Trophoblast cell (in vitro differentiated cells and primary cell): ENCODE data around the gene NR3C1.

Source experiments
- DNase-seq, 2 donors: peaks; one replicate each; pipeline ENCODE4 v3.0.0-alpha.2; 2016
- H2AFZ ChIP-seq: 2 replicates; pipeline ENCODE4 v1.6.1; 2013; ENCODE audit warnings: low read length, moderate library complexity, mild to moderate bottlenecking; ENCODE audit not compliant: insufficient read depth, poor library complexity
- H2AK5ac ChIP-seq: 2 replicates; pipeline ENCODE4 v1.6.1; 2013; ENCODE audit warnings: mild to moderate bottlenecking, low read length
- H2BK120ac ChIP-seq: 2 replicates; pipeline ENCODE4 v1.6.1; 2013; ENCODE audit warnings: low read length, mild to moderate bottlenecking, moderate library complexity; ENCODE audit not compliant: insufficient read depth, poor library complexity
- H2BK12ac ChIP-seq: 2 replicates; pipeline ENCODE4 v1.6.1; 2013; ENCODE audit warnings: mild to moderate bottlenecking, low read length, moderate library complexity
- H2BK5ac ChIP-seq: 2 replicates; pipeline ENCODE4 v1.6.1; 2013; ENCODE audit warnings: low read length, low read depth, moderate library complexity, mild to moderate bottlenecking; ENCODE audit not compliant: poor library complexity
- H3K14ac ChIP-seq: 2 replicates; pipeline ENCODE4 v1.6.1; 2013; ENCODE audit warnings: mild to moderate bottlenecking, low read length
- H3K18ac ChIP-seq: 2 replicates; pipeline ENCODE4 v1.6.1; 2013; ENCODE audit warnings: mild to moderate bottlenecking, low read length
- H3K23ac ChIP-seq: 2 replicates; pipeline ENCODE4 v1.6.1; 2013; ENCODE audit warnings: low read length
- H3K27ac ChIP-seq: 2 replicates; pipeline ENCODE4 v1.5.1; 2013; ENCODE audit warnings: low read depth, mild to moderate bottlenecking, inconsistent platforms, low read length, moderate library complexity
- H3K27me3 ChIP-seq: 2 replicates; pipeline ENCODE4 v1.6.1; 2013; ENCODE audit warnings: inconsistent platforms, mild to moderate bottlenecking, low read length, moderate library complexity; ENCODE audit not compliant: insufficient read depth
- H3K36me3 ChIP-seq, 2 experiments: 1 replicate in 1 of 2; 2 replicates in 1 of 2; pipeline ENCODE4 v1.6.1; 2013; ENCODE audit warnings: low read length in 2 of 2, mild to moderate bottlenecking in 2 of 2, moderate library complexity in 1 of 2; ENCODE audit not compliant: insufficient read depth in 2 of 2, control insufficient read depth in 1 of 2
- H3K4ac ChIP-seq: 2 replicates; pipeline ENCODE4 v1.6.1; 2013; ENCODE audit warnings: low read depth, mild to moderate bottlenecking, low read length, moderate library complexity
- H3K4me1 ChIP-seq, 2 experiments: 1 replicate in 1 of 2; 2 replicates in 1 of 2; pipeline ENCODE4 v1.6.1; 2013; ENCODE audit warnings: low read length in 2 of 2, mild to moderate bottlenecking in 2 of 2, moderate library complexity in 1 of 2; ENCODE audit not compliant: insufficient read depth in 2 of 2, control insufficient read depth in 1 of 2
- H3K4me2 ChIP-seq: 2 replicates; pipeline ENCODE4 v1.6.1; 2013; ENCODE audit warnings: inconsistent platforms, mild to moderate bottlenecking, low read length, moderate library complexity
- H3K4me3 ChIP-seq: 2 replicates; pipeline ENCODE4 v1.5.1; 2013; ENCODE audit warnings: mild to moderate bottlenecking, low read depth, low read length, inconsistent platforms
- H3K79me1 ChIP-seq: one replicate; pipeline ENCODE4 v1.6.1; 2013; ENCODE audit warnings: low read length
- H3K79me2 ChIP-seq: 2 replicates; pipeline ENCODE4 v1.6.1; 2013; ENCODE audit warnings: low read length, mild to moderate bottlenecking; ENCODE audit not compliant: control insufficient read depth, insufficient read depth, poor library complexity
- H3K9ac ChIP-seq: 2 replicates; pipeline ENCODE4 v1.6.1; 2013; ENCODE audit warnings: mild to moderate bottlenecking, low read length
- H3K9me3 ChIP-seq: 2 replicates; pipeline ENCODE4 v1.6.1; 2013; ENCODE audit warnings: low read depth, mild to moderate bottlenecking, control low read depth, inconsistent platforms, low read length; ENCODE audit not compliant: insufficient read depth
- H4K12ac ChIP-seq: 2 replicates; pipeline ENCODE4 v1.6.1; 2013; ENCODE audit warnings: low read depth, mild to moderate bottlenecking, low read length, moderate library complexity
- H4K8ac ChIP-seq: 2 replicates; pipeline ENCODE4 v1.6.1; 2013; ENCODE audit warnings: low read depth, mild to moderate bottlenecking, low read length, moderate library complexity
- H4K91ac ChIP-seq: one replicate; pipeline ENCODE4 v1.6.1; 2013; ENCODE audit warnings: low read depth, mild to moderate bottlenecking, low read length, moderate library complexity
- WGBS: extraction: QIAGEN DNeasy Blood & Tissue Kit; methylation state at CpG from one replicate; pipeline ENCODE4 v1.1.7; 2013; ENCODE audit warnings: missing lambda C conversion rate; ENCODE audit not compliant: insufficient read length, insufficient coverage; ENCODE audit errors: extremely low coverage; 5-methylcytosine and 5-hydroxymethylcytosine counted together

NR3C1 gene

GRCh38 chr5:143434261-143435209 is 31.0 kb upstream of the NR3C1 start:
- Histone ChIP-seq H2BK5ac (no peak overlapping the region), H4K8ac (no peak overlapping the region), H3K79me2 (no peaks in the 10 kb centered on the region), H4K91ac (no peak overlapping the region), H3K36me3 (no peaks in the 10 kb centered on the region), H3K4me3 (no peak overlapping the region), H3K27ac (no peak overlapping the region), H4K12ac (no peak overlapping the region), H2AFZ (no peak overlapping the region), H2BK120ac (no peak overlapping the region), H3K23ac (no peak overlapping the region), H3K18ac (no peak overlapping the region), H3K27me3 (no peaks in the 10 kb centered on the region), H3K4ac (no peak overlapping the region), H3K4me1 (no peaks in the 10 kb centered on the region), H3K4me2 (no peak overlapping the region), H3K9me3 (no peaks in the 10 kb centered on the region), H2BK12ac (no peak overlapping the region), H3K14ac (no peak overlapping the region), H3K9ac (no peak overlapping the region), H3K79me1 (no peaks in the 10 kb centered on the region), H2AK5ac (no peak overlapping the region)
- DNase-seq, result peak; percentile 41 to 78
- WGBS, result no CpG with 5 or more reads among the region's 7 CpGs

- DNase-seq, result no peak
- no peak overlapping the region for H2BK120ac ChIP-seq
- H4K91ac ChIP-seq, result no peak overlapping the region
- H3K27me3 ChIP-seq, result no peaks in the 10 kb centered on the region
- no peak overlapping the region for H3K4me2 ChIP-seq
- H3K79me2 ChIP-seq, result no peaks in the 10 kb centered on the region
- no peaks in the 10 kb centered on the region for H3K36me3 ChIP-seq
- H3K4ac ChIP-seq, result no peak overlapping the region
- no peak overlapping the region for H2AFZ ChIP-seq
- no peak overlapping the region for H3K4me3 ChIP-seq
- H4K12ac ChIP-seq, result no peak overlapping the region
- H3K4me1 ChIP-seq, result no peaks in the 10 kb centered on the region
- no peak overlapping the region for H2BK12ac ChIP-seq
- H2AK5ac ChIP-seq, result no peak overlapping the region
- H3K27ac ChIP-seq, result no peak overlapping the region
- H3K18ac ChIP-seq, result no peak overlapping the region
- H3K9me3 ChIP-seq, result no peaks in the 10 kb centered on the region
- WGBS, result no CpG with 5 or more reads among the region's 2 CpGs
- no peak overlapping the region for H2BK5ac ChIP-seq
- H3K14ac ChIP-seq, result no peak overlapping the region
- no peak overlapping the region for H3K23ac ChIP-seq
- H4K8ac ChIP-seq, result no peak overlapping the region
- H3K79me1 ChIP-seq, result no peaks in the 10 kb centered on the region
- no peak overlapping the region for H3K9ac ChIP-seq
These were observed 30.2 kb upstream of the NR3C1 start for GRCh38 chr5:143433670-143434069.

GRCh38 chr5:143432658-143433239 is 29.3 kb upstream of the NR3C1 start:
- Histone ChIP-seq H2AK5ac (no peak overlapping the region), H3K23ac (no peak overlapping the region), H2BK12ac (no peak overlapping the region), H2AFZ (no peak overlapping the region), H3K9ac (no peak overlapping the region), H3K79me1 (no peaks in the 10 kb centered on the region), H4K12ac (no peak overlapping the region), H4K8ac (no peak overlapping the region), H3K4me1 (no peaks in the 10 kb centered on the region), H3K27me3 (no peaks in the 10 kb centered on the region), H3K9me3 (no peaks in the 10 kb centered on the region), H3K79me2 (no peaks in the 10 kb centered on the region), H2BK5ac (no peak overlapping the region), H3K4ac (no peak overlapping the region), H3K14ac (no peak overlapping the region), H3K18ac (no peak overlapping the region), H2BK120ac (no peak overlapping the region), H3K36me3 (no peaks in the 10 kb centered on the region), H3K4me2 (no peak overlapping the region), H3K27ac (no peak overlapping the region), H3K4me3 (no peak overlapping the region), H4K91ac (no peak overlapping the region)
- no peak for DNase-seq
- no CpG with 5 or more reads among the region's 7 CpGs for WGBS

GRCh38 chr5:143431789-143432188 is 28.3 kb upstream of the NR3C1 start:
- Histone ChIP-seq H4K12ac (no peak overlapping the region), H3K79me1 (no peaks in the 10 kb centered on the region), H2BK5ac (no peak overlapping the region), H3K4ac (no peak overlapping the region), H3K36me3 (no peaks in the 10 kb centered on the region), H3K18ac (no peak overlapping the region), H2BK120ac (no peak overlapping the region), H3K4me2 (no peak overlapping the region), H3K14ac (no peak overlapping the region), H2AK5ac (no peak overlapping the region), H3K4me3 (no peak overlapping the region), H3K79me2 (no peaks in the 10 kb centered on the region), H3K27ac (no peak overlapping the region), H4K8ac (no peak overlapping the region), H3K27me3 (no peaks in the 10 kb centered on the region), H4K91ac (no peak overlapping the region), H3K9me3 (no peaks in the 10 kb centered on the region), H3K4me1 (no peaks in the 10 kb centered on the region), H3K23ac (no peak overlapping the region), H2BK12ac (no peak overlapping the region), H3K9ac (no peak overlapping the region), H2AFZ (no peak overlapping the region)
- no peak for DNase-seq
- no CpG with 5 or more reads among the region's 2 CpGs for WGBS
